Measurements from ENCODE around the gene HOXC5. TPM values are rescaled to one million over a fixed set of nuclear protein-coding genes. Genes with fewer than 3 reads are reported as not detected.

HOXC5 gene
- polyA plus RNA-seq, 2 of the 4 experiments (the other 2 are of a cell fraction), result 0.41 to 0.98 TPM

- ATAC-seq (no peak), FAIRE-seq (no peak), DNase-seq (ENCODE audit: low read depth in 1 of 2, low spot score in 1 of 2) (no peak)
- Histone ChIP-seq H3K4me2 (no peak overlapping the region), H3K27ac (no peak overlapping the region), H3K9me3 (no peaks in the 10 kb centered on the region), H3K4me1 (no peaks in the 10 kb centered on the region), H3K4me3 (no peak overlapping the region)
- CTCF ChIA-PET, result interaction anchor here (1.0 to 1.3 kb wide), 4 partner anchors 10 to 43 kb away, joined by 3 to 5 read pairs (median 4); partner anchors contain the start of genes HOXC4 and HOXC5
- TF ChIP-seq SREBF2 (IDR thresholded peaks at IDR 0.05), result no peak
- TF ChIP-seq ZFP36 (IDR thresholded peaks at IDR 0.05; ENCODE audit: borderline replicate concordance, partially characterized antibody), result no peak
- TF ChIP-seq BHLHE40 (IDR thresholded peaks at IDR 0.05; ENCODE audit: low read depth, low read length), result no peak
- no peak for TF ChIP-seq MAFK (IDR thresholded peaks at IDR 0.05; ENCODE audit: partially characterized antibody)
- no peak for TF ChIP-seq FOXS1 (CRISPR knock-in tag; IDR thresholded peaks at IDR 0.05)
- TF ChIP-seq, protein P1, sequence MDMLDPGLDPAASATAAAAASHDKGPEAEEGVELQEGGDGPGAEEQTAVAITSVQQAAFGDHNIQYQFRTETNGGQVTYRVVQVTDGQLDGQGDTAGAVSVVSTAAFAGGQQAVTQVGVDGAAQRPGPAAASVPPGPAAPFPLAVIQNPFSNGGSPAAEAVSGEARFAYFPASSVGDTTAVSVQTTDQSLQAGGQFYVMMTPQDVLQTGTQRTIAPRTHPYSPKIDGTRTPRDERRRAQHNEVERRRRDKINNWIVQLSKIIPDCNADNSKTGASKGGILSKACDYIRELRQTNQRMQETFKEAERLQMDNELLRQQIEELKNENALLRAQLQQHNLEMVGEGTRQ (IDR thresholded peaks at IDR 0.05), result no peak
- TF ChIP-seq RNF2 (IDR thresholded peaks at IDR 0.05; ENCODE audit: borderline replicate concordance, low read depth), result no peak
- TF ChIP-seq EP300 (IDR thresholded peaks at IDR 0.05), result no peak
- TF ChIP-seq RFX5 (IDR thresholded peaks at IDR 0.05), result no peak
- TF ChIP-seq, protein P2, sequence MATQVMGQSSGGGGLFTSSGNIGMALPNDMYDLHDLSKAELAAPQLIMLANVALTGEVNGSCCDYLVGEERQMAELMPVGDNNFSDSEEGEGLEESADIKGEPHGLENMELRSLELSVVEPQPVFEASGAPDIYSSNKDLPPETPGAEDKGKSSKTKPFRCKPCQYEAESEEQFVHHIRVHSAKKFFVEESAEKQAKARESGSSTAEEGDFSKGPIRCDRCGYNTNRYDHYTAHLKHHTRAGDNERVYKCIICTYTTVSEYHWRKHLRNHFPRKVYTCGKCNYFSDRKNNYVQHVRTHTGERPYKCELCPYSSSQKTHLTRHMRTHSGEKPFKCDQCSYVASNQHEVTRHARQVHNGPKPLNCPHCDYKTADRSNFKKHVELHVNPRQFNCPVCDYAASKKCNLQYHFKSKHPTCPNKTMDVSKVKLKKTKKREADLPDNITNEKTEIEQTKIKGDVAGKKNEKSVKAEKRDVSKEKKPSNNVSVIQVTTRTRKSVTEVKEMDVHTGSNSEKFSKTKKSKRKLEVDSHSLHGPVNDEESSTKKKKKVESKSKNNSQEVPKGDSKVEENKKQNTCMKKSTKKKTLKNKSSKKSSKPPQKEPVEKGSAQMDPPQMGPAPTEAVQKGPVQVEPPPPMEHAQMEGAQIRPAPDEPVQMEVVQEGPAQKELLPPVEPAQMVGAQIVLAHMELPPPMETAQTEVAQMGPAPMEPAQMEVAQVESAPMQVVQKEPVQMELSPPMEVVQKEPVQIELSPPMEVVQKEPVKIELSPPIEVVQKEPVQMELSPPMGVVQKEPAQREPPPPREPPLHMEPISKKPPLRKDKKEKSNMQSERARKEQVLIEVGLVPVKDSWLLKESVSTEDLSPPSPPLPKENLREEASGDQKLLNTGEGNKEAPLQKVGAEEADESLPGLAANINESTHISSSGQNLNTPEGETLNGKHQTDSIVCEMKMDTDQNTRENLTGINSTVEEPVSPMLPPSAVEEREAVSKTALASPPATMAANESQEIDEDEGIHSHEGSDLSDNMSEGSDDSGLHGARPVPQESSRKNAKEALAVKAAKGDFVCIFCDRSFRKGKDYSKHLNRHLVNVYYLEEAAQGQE (IDR thresholded peaks at IDR 0.05), result no peak
- no peak for TF ChIP-seq TP53 (CRISPR knock-in tag; IDR thresholded peaks at IDR 0.05)
- no peak for TF ChIP-seq KDM1A (IDR thresholded peaks at IDR 0.05; ENCODE audit: low read depth)
- no peak for TF ChIP-seq RARB (CRISPR knock-in tag; IDR thresholded peaks at IDR 0.05)
- TF ChIP-seq, protein P3, sequence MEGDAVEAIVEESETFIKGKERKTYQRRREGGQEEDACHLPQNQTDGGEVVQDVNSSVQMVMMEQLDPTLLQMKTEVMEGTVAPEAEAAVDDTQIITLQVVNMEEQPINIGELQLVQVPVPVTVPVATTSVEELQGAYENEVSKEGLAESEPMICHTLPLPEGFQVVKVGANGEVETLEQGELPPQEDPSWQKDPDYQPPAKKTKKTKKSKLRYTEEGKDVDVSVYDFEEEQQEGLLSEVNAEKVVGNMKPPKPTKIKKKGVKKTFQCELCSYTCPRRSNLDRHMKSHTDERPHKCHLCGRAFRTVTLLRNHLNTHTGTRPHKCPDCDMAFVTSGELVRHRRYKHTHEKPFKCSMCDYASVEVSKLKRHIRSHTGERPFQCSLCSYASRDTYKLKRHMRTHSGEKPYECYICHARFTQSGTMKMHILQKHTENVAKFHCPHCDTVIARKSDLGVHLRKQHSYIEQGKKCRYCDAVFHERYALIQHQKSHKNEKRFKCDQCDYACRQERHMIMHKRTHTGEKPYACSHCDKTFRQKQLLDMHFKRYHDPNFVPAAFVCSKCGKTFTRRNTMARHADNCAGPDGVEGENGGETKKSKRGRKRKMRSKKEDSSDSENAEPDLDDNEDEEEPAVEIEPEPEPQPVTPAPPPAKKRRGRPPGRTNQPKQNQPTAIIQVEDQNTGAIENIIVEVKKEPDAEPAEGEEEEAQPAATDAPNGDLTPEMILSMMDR (IDR thresholded peaks at IDR 0.05), result no peak
- no peak for TF ChIP-seq HEYL (CRISPR knock-in tag; IDR thresholded peaks at IDR 0.05)
- POLR2A ChIA-PET, result no interaction called here
- WGBS (ENCODE audit: missing lambda C conversion rate), result 39% methylated on average over 6 of the region's 6 CpGs
These were observed 42.6 kb downstream of the HOXC5 start for GRCh38 chr12:54075409-54075808.

- H3K4me1 ChIP-seq, result no peaks in the 10 kb centered on the region
- FAIRE-seq (no peak), ATAC-seq (no peak), DNase-seq (ENCODE audit: low read depth in 1 of 2, low spot score in 1 of 2) (no peak)
- ChIA-PET POLR2A (no interaction called here), CTCF (interaction anchor here (0.8 to 1.3 kb wide), 6 partner anchors 11 to 44 kb away, joined by 3 to 5 read pairs (median 3); partner anchors contain the start of genes HOXC4 and HOXC5)
- no peaks in the 10 kb centered on the region for H3K9me3 ChIP-seq
- H3K4me2 ChIP-seq, result no peak overlapping the region
- no peak overlapping the region for H3K27ac ChIP-seq
- H3K4me3 ChIP-seq, result no peak overlapping the region
- no peak for TF ChIP-seq POLR2A (IDR thresholded peaks at IDR 0.05; ENCODE audit: low read length)
- TF ChIP-seq CHD2 (IDR thresholded peaks at IDR 0.05; ENCODE audit: low read length, partially characterized antibody), result no peak
- TF ChIP-seq ZNF302 (CRISPR knock-in tag; IDR thresholded peaks at IDR 0.05), result no peak
- TF ChIP-seq RAD21 (conservative IDR thresholded peaks at IDR 0.05 in 1 of 2, IDR thresholded peaks at IDR 0.05 in 1 of 2), result no peak
- TF ChIP-seq PBX3 (IDR thresholded peaks at IDR 0.05), result no peak
- TF ChIP-seq ESRRA (IDR thresholded peaks at IDR 0.05; ENCODE audit: borderline replicate concordance, low read length), result no peak
- no peak for TF ChIP-seq EP300 (IDR thresholded peaks at IDR 0.05)
- TF ChIP-seq, protein P3 (IDR thresholded peaks at IDR 0.05), result no peak
- TF ChIP-seq, protein P4, sequence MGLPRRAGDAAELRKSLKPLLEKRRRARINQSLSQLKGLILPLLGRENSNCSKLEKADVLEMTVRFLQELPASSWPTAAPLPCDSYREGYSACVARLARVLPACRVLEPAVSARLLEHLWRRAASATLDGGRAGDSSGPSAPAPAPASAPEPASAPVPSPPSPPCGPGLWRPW (IDR thresholded peaks at IDR 0.05), result no peak
- no peak for TF ChIP-seq SMC3 (IDR thresholded peaks at IDR 0.05)
- no peak for TF ChIP-seq FOXS1 (CRISPR knock-in tag; IDR thresholded peaks at IDR 0.05)
- no peak for TF ChIP-seq HEYL (CRISPR knock-in tag; IDR thresholded peaks at IDR 0.05)
- no peak for TF ChIP-seq KDM5A (IDR thresholded peaks at IDR 0.05)
- TF ChIP-seq HMGXB4 (CRISPR knock-in tag; IDR thresholded peaks at IDR 0.05; ENCODE audit: borderline replicate concordance), result no peak
- TF ChIP-seq MYC (IDR thresholded peaks at IDR 0.05; ENCODE audit: borderline replicate concordance, low read length), result no peak
These were observed 43.1 kb downstream of the HOXC5 start for GRCh38 chr12:54075974-54076373.
